Loucy (cell line): ENCODE data around the gene TXNRD2.

ENCODE experiments used
- H2AFZ ChIP-seq: fragments of 200-600 bp; sonication (generic); 2 replicates; pipeline ENCODE4 v1.6.0; 2016; ENCODE audit warnings: antibody characterized with exemption, mild to moderate bottlenecking, low read length, moderate library complexity
- H3F3A ChIP-seq: fragments of 200-600 bp; 2 replicates; pipeline ENCODE4 v1.6.0; 2016; ENCODE audit warnings: antibody characterized with exemption, low read depth, mild to moderate bottlenecking
- H3K27me3 ChIP-seq: fragments of 200-600 bp; sonication (generic); 2 replicates; pipeline ENCODE4 v1.6.1; 2014; ENCODE audit warnings: low read length, mild to moderate bottlenecking; ENCODE audit not compliant: insufficient read depth, poor library complexity, severe bottlenecking
- H3K36me3 ChIP-seq: fragments of 200-600 bp; sonication (generic); 2 replicates; pipeline ENCODE4 v1.6.1; 2016; ENCODE audit warnings: low read length; ENCODE audit not compliant: insufficient read depth
- H3K4me1 ChIP-seq: fragments of 200-600 bp; sonication (generic); 2 replicates; pipeline ENCODE4 v1.5.1; 2014; ENCODE audit warnings: low read length, mild to moderate bottlenecking; ENCODE audit not compliant: insufficient read depth, poor library complexity, severe bottlenecking
- H3K4me2 ChIP-seq: fragments of 200-600 bp; sonication (generic); 2 replicates; pipeline ENCODE4 v1.6.0; 2014; ENCODE audit warnings: antibody characterized with exemption, low read length, low read depth, mild to moderate bottlenecking; ENCODE audit not compliant: poor library complexity, severe bottlenecking
- H3K4me3 ChIP-seq: fragments of 200-600 bp; sonication (generic); 2 replicates; pipeline ENCODE4 v1.5.1; 2014; ENCODE audit warnings: low read length, mild to moderate bottlenecking, mixed read lengths; ENCODE audit not compliant: poor library complexity, severe bottlenecking
- H3K79me2 ChIP-seq: fragments of 200-600 bp; sonication (generic); 2 replicates; pipeline ENCODE4 v1.6.1; 2014; ENCODE audit warnings: low read length; ENCODE audit not compliant: insufficient read depth
- H3K9ac ChIP-seq: fragments of 200-600 bp; sonication (generic); 2 replicates; pipeline ENCODE4 v1.6.0; 2014; ENCODE audit warnings: mild to moderate bottlenecking, low read depth, low read length, moderate library complexity; ENCODE audit not compliant: poor library complexity, severe bottlenecking
- H3K9me2 ChIP-seq: fragments of 200-600 bp; sonication (generic); replicated peaks from 2 replicates; pipeline ENCODE4 v1.6.1; 2016; ENCODE audit warnings: low read depth, low read length, mixed read lengths
- H3K9me3 ChIP-seq: fragments of 200-600 bp; sonication (generic); 2 replicates; pipeline ENCODE4 v1.6.1; 2014; ENCODE audit warnings: mild to moderate bottlenecking, antibody characterized with exemption, low read length, low read depth; ENCODE audit not compliant: insufficient read depth
- H4K20me1 ChIP-seq: fragments of 200-600 bp; sonication (generic); 2 replicates; pipeline ENCODE4 v1.6.0; 2014; ENCODE audit warnings: antibody characterized with exemption, low read length, mild to moderate bottlenecking; ENCODE audit not compliant: insufficient read depth, poor library complexity, severe bottlenecking
- EZH2phosphoT487 ChIP-seq: fragments of 200-600 bp; IDR thresholded peaks from 2 replicates; pipeline ENCODE4 v1.6.1; 2018; ENCODE audit warnings: antibody characterized with exemption, mild to moderate bottlenecking, moderate library complexity, borderline replicate concordance
- TF ChIP-seq, protein P1 (sequence below): fragments of 200-600 bp; sonication (generic); conservative IDR thresholded peaks from 2 replicates; pipeline ENCODE4 v1.5.1; 2014; ENCODE audit warnings: mild to moderate bottlenecking, antibody characterized with exemption, low read length

TXNRD2 gene

DNA sequence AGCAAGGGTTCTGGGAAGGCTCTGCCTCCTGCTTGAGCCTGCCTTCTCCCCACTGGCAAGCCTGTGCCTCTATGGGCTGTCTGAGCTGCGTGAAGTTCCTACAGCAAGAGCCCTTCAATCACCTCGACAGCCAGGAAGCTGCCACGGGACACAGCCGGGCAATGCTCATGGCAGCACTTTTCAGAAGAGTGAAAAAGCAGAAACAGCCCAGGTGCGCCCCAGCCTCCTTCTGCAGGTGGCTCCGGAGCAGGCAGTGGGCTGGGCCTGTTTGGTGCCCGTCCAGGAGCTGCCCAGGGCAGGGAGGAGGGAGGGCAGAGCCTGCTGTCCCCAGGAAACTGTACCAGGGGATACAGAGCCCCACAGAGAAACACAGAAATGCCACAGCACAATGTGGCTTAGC lies 24.7 kb downstream of the TXNRD2 start:
- Histone ChIP-seq H2AFZ (no peak overlapping the region), H3K79me2 (no peaks in the 10 kb centered on the region), H3K27me3 (no peaks in the 10 kb centered on the region), H3K9me3 (no peaks in the 10 kb centered on the region), H3K9me2 (no peaks in the 10 kb centered on the region), H3K9ac (no peak overlapping the region), H4K20me1 (no peaks in the 10 kb centered on the region), H3K4me2 (no peak overlapping the region), H3F3A (no peaks in the 10 kb centered on the region), H3K4me3 (no peak overlapping the region), H3K36me3 (peaks cover 28% of the 10 kb centered on the region; the same call in 1 of the 2 replicates), H3K4me1 (no peaks in the 10 kb centered on the region)
- no peak for TF ChIP-seq EZH2phosphoT487
- TF ChIP-seq, protein P1, sequence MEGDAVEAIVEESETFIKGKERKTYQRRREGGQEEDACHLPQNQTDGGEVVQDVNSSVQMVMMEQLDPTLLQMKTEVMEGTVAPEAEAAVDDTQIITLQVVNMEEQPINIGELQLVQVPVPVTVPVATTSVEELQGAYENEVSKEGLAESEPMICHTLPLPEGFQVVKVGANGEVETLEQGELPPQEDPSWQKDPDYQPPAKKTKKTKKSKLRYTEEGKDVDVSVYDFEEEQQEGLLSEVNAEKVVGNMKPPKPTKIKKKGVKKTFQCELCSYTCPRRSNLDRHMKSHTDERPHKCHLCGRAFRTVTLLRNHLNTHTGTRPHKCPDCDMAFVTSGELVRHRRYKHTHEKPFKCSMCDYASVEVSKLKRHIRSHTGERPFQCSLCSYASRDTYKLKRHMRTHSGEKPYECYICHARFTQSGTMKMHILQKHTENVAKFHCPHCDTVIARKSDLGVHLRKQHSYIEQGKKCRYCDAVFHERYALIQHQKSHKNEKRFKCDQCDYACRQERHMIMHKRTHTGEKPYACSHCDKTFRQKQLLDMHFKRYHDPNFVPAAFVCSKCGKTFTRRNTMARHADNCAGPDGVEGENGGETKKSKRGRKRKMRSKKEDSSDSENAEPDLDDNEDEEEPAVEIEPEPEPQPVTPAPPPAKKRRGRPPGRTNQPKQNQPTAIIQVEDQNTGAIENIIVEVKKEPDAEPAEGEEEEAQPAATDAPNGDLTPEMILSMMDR: no peak

GRCh38 chr22:19916006-19916405 lies 25.6 kb downstream of the TXNRD2 start:
- H3K79me2 ChIP-seq: no peaks in the 10 kb centered on the region
- no peaks in the 10 kb centered on the region for H3K9me2 ChIP-seq
- no peaks in the 10 kb centered on the region for H3K9me3 ChIP-seq
- H3K4me3 ChIP-seq: no peak overlapping the region
- H3K4me1 ChIP-seq: no peaks in the 10 kb centered on the region
- no peak overlapping the region for H2AFZ ChIP-seq
- H3K27me3 ChIP-seq: no peaks in the 10 kb centered on the region
- no peak overlapping the region for H3K4me2 ChIP-seq
- no peaks in the 10 kb centered on the region for H4K20me1 ChIP-seq
- TF ChIP-seq, protein P1: no peak
- TF ChIP-seq EZH2phosphoT487: no peak
- H3K36me3 ChIP-seq: peaks cover 28% of the 10 kb centered on the region; the same call in 1 of the 2 replicates
- no peak overlapping the region for H3K9ac ChIP-seq
- H3F3A ChIP-seq: no peaks in the 10 kb centered on the region

- H3K9ac ChIP-seq: no peak overlapping the region
- H2AFZ ChIP-seq: no peak overlapping the region
- no peaks in the 10 kb centered on the region for H3F3A ChIP-seq
- H3K9me3 ChIP-seq: no peaks in the 10 kb centered on the region
- H3K4me3 ChIP-seq: no peak overlapping the region
- H3K79me2 ChIP-seq: no peaks in the 10 kb centered on the region
- no peaks in the 10 kb centered on the region for H4K20me1 ChIP-seq
- H3K9me2 ChIP-seq: no peaks in the 10 kb centered on the region
- TF ChIP-seq, protein P1: no peak
- TF ChIP-seq EZH2phosphoT487: no peak
- peaks cover 28% of the 10 kb centered on the region; the same call in 1 of the 2 replicates for H3K36me3 ChIP-seq
- no peaks in the 10 kb centered on the region for H3K4me1 ChIP-seq
- H3K27me3 ChIP-seq: no peaks in the 10 kb centered on the region
- no peak overlapping the region for H3K4me2 ChIP-seq
Measured at GRCh38 chr22:19915287-19915954, 26.2 kb downstream of the TXNRD2 start.
